ENCODE results near the gene EN2.
A peak's percentile ranks its signal among the peaks of the same experiment; 100 is the strongest.

Gene EN2

GRCh38 chr7:155458111-155458877 lies at the start of gene EN2:
Gene EN2, plus strand, starts transcription at chr7:155458129. Its CDS starts 249 bp downstream, at chr7:155458378.
- DNase-seq (no peak), ATAC-seq (no peak)

- ATAC-seq: no peak
Measured at GRCh38 chr7:155408651-155409586, 49.0 kb upstream of the EN2 start.

GRCh38 chr7:155409980-155410379 lies 47.9 kb upstream of the EN2 start:
- DNase-seq (no peak), ATAC-seq (no peak)

More at GRCh38 chr7:155408651-155409586, 49.0 kb upstream of the EN2 start:
- no peak for DNase-seq

- DNase-seq (no peak), ATAC-seq (no peak)
Measured at GRCh38 chr7:155410431-155410830, 47.5 kb upstream of the EN2 start.

GRCh38 chr7:155411718-155412415 lies 46.1 kb upstream of the EN2 start:
- DNase-seq (no peak), ATAC-seq (no peak)

GRCh38 chr7:155412416-155413253 lies 45.3 kb upstream of the EN2 start:
- ATAC-seq: peak; percentile 61

GRCh38 chr7:155414547-155415492 lies 43.1 kb upstream of the EN2 start:
- ATAC-seq (no peak), DNase-seq (no peak)

More at GRCh38 chr7:155412416-155413253, 45.3 kb upstream of the EN2 start:
- DNase-seq: peak; percentile 70

- no peak for DNase-seq
- ATAC-seq: no peak
Measured at GRCh38 chr7:155416646-155417380, 41.1 kb upstream of the EN2 start.

- no peak for ATAC-seq
Measured at GRCh38 chr7:155418304-155418703, 39.6 kb upstream of the EN2 start.

GRCh38 chr7:155418941-155419755 lies 38.8 kb upstream of the EN2 start:
- DNase-seq: no peak
- ATAC-seq: no peak

More at GRCh38 chr7:155418304-155418703, 39.6 kb upstream of the EN2 start:
- DNase-seq: no peak

- DNase-seq: no peak
Measured at GRCh38 chr7:155420116-155420515, 37.8 kb upstream of the EN2 start.

GRCh38 chr7:155422151-155422550 lies 35.8 kb upstream of the EN2 start:
- DNase-seq (no peak), ATAC-seq (no peak)

More at GRCh38 chr7:155420116-155420515, 37.8 kb upstream of the EN2 start:
- no peak for ATAC-seq

GRCh38 chr7:155422599-155423336 lies 35.2 kb upstream of the EN2 start:
- DNase-seq: no peak
- no peak for ATAC-seq

GRCh38 chr7:155423337-155424285 lies 34.3 kb upstream of the EN2 start:
- ATAC-seq (no peak), DNase-seq (no peak)

GRCh38 chr7:155424301-155425010 lies 33.5 kb upstream of the EN2 start:
- ATAC-seq (no peak), DNase-seq (no peak)

- DNase-seq (no peak), ATAC-seq (no peak)
Measured at GRCh38 chr7:155425011-155425340, 33.0 kb upstream of the EN2 start.
